Muscle layer of colon (tissue), 2 donors: Measurements from ENCODE around the gene FAM83D.

ENCODE experiments used
- H3K27ac ChIP-seq: one replicate; pipeline ENCODE4 v1.7.0; 2013; ENCODE audit warnings: low read depth, mild to moderate bottlenecking, low read length, moderate library complexity
- H3K27me3 ChIP-seq, 2 donors: one replicate each; pipeline ENCODE4 v1.7.0; 2013; ENCODE audit warnings: low read length in 2 of 2, mild to moderate bottlenecking in 2 of 2; ENCODE audit not compliant: insufficient read depth in 2 of 2, control insufficient read depth in 1 of 2
- H3K36me3 ChIP-seq: one replicate; pipeline ENCODE4 v1.7.0; 2013; ENCODE audit warnings: mild to moderate bottlenecking, low read length; ENCODE audit not compliant: insufficient read depth
- H3K4me1 ChIP-seq: one replicate; pipeline ENCODE4 v1.7.0; 2013; ENCODE audit warnings: mild to moderate bottlenecking, low read length; ENCODE audit not compliant: insufficient read depth
- H3K4me3 ChIP-seq, 2 donors: one replicate each; pipeline ENCODE4 v1.7.0; 2013; ENCODE audit warnings: low read length in 2 of 2, low read depth in 1 of 2, mild to moderate bottlenecking in 1 of 2, moderate library complexity in 1 of 2
- H3K9ac ChIP-seq: one replicate; pipeline ENCODE4 v1.7.0; 2013; ENCODE audit warnings: low read length
- H3K9me3 ChIP-seq: one replicate; pipeline ENCODE4 v1.7.0; 2013; ENCODE audit warnings: mild to moderate bottlenecking, low read length
- donor health status: abdominal sarcoma.
- donor health status: Adenocarcinoma of cecum.

Gene FAM83D

DNA sequence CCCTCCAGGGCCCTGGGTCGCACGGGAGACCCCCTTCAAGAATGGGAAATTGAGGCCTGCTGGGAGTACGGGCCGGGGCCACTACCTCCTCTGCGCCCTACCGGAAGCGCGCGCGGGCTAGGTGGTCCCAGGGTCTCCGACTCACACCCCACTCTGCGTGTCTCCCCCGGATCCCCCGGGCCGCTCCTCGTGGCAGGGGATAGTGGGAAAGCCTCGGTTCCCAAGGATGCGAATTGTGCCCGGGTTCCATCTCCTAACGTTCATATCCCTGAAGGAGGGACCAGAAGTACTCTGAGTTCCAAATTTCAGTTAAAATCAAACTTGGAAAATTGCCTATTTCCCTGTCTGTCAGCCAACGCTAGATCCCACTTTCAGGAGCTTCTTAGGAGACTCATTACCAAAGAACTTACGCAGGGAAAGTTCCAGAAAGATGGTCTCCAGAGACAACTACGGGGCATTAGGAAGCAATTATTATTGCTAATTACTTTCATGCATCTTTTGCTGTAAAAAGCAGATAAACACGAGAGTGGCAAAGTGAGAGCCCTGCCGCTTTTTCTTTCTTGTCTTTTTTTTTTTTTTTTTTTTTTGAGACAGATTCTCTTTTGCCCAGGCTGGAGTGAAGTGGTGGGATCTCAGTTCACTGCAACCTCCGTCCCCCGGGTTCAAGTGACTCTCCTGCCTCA, 858 bp downstream of the FAM83D start:
- Histone ChIP-seq H3K27me3 (no peaks in the 10 kb centered on the region), H3K4me3 (peak overlapping the region; percentile 77 to 93), H3K27ac (peak overlapping the region; percentile 55), H3K4me1 (peaks cover 13% of the 10 kb centered on the region), H3K9ac (peak overlapping the region; percentile 39), H3K9me3 (no peaks in the 10 kb centered on the region), H3K36me3 (no peaks in the 10 kb centered on the region)

GRCh38 chr20:38927902-38928578, 1.8 kb downstream of the FAM83D start:
- H3K27ac ChIP-seq, result peak overlapping the region; percentile 20
- H3K4me1 ChIP-seq, result peaks cover 21% of the 10 kb centered on the region
- H3K9me3 ChIP-seq, result no peaks in the 10 kb centered on the region
- peak overlapping the region; percentile 13 for H3K9ac ChIP-seq
- peak overlapping the region; percentile 25 to 35 for H3K4me3 ChIP-seq
- no peaks in the 10 kb centered on the region for H3K36me3 ChIP-seq
- no peaks in the 10 kb centered on the region for H3K27me3 ChIP-seq

- Histone ChIP-seq H3K36me3 (no peaks in the 10 kb centered on the region), H3K27me3 (no peaks in the 10 kb centered on the region), H3K27ac (peak overlapping the region; percentile 5), H3K9ac (no peak overlapping the region), H3K9me3 (no peaks in the 10 kb centered on the region), H3K4me3 (no peak overlapping the region), H3K4me1 (peaks cover 21% of the 10 kb centered on the region)
Measured at GRCh38 chr20:38930242-38930569, 4.0 kb downstream of the FAM83D start.

DNA sequence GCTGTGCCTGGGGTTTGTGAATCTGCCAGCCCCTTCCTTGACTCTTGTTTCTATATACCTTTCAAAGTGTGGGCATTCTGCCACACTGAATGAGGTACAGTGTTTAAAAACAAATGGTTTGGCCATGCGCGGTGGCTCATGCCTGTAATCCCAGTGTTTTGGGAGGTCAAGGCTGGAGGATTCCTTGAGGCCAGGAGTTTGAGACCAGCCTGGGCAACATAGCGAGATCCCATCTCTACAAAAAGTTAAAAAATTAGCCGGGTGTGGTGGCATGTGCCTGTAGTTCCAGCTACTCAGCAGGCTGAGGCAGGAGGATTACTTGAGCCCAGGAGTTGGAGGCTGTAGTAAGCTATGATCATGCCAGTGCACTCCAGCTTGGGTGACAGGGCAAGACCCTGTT, 5.8 kb downstream of the FAM83D start:
- no peaks in the 10 kb centered on the region for H3K9me3 ChIP-seq
- peaks cover 21% of the 10 kb centered on the region for H3K4me1 ChIP-seq
- H3K27me3 ChIP-seq, result no peaks in the 10 kb centered on the region
- no peak overlapping the region for H3K27ac ChIP-seq
- no peak overlapping the region for H3K4me3 ChIP-seq
- H3K9ac ChIP-seq, result no peak overlapping the region
- no peaks in the 10 kb centered on the region for H3K36me3 ChIP-seq

- no peak overlapping the region for H3K4me3 ChIP-seq
- no peaks in the 10 kb centered on the region for H3K9me3 ChIP-seq
- H3K27me3 ChIP-seq, result no peaks in the 10 kb centered on the region
- no peaks in the 10 kb centered on the region for H3K36me3 ChIP-seq
- peaks cover 21% of the 10 kb centered on the region for H3K4me1 ChIP-seq
- no peak overlapping the region for H3K9ac ChIP-seq
- no peak overlapping the region for H3K27ac ChIP-seq
Measured at GRCh38 chr20:38932457-38933120, 6.4 kb downstream of the FAM83D start.

DNA sequence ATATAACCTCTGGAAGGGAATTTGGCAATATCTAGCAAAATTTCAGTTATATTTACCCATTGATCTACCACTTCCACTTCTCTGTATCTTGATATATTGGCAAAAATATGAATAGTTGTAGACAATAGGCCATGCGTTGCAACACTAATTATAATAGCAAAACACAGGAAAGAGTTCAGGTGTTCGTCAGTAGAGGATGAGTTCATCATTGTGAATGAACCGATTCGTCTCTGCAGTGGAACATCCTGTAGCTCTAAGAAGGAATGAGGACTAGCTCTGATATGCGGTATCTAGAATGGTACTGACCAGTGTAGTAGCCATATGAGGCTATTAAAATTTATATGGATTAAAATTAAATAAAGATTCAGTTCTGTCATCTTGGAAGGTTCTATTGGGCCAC, 8.3 kb downstream of the FAM83D start:
- Histone ChIP-seq H3K4me3 (no peak overlapping the region), H3K4me1 (peaks cover 17% of the 10 kb centered on the region), H3K9me3 (no peaks in the 10 kb centered on the region), H3K27ac (no peak overlapping the region), H3K9ac (no peak overlapping the region), H3K36me3 (no peaks in the 10 kb centered on the region), H3K27me3 (no peaks in the 10 kb centered on the region)

GRCh38 chr20:38935285-38935684, 9.1 kb downstream of the FAM83D start:
- no peak overlapping the region for H3K27ac ChIP-seq

DNA sequence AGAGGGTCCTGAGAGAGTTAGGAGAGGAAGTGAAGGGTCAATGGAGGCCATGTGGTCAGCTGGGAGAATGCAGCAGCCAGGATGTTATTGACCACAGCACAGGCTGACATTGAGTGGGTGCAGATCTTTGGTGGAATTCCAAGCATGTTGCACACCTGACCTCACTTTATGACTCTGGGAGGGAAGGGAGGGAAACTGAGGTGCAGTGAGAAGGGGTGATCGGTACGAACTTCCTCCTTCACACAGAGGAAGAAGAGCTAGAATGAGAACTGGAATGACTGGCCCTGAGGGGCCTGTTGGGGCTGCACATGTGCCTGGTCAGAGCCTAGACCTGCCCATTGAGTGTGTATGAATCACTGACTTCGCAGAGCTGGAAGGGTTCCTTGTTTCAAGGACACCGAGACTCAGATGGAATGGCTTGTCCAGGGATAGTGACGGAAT, 9.8 kb downstream of the FAM83D start:
- no peak overlapping the region for H3K9ac ChIP-seq
- no peaks in the 10 kb centered on the region for H3K36me3 ChIP-seq
- H3K27ac ChIP-seq, result no peak overlapping the region
- no peak overlapping the region for H3K4me3 ChIP-seq
- no peaks in the 10 kb centered on the region for H3K27me3 ChIP-seq
- no peaks in the 10 kb centered on the region for H3K9me3 ChIP-seq
- H3K4me1 ChIP-seq, result peaks cover 17% of the 10 kb centered on the region

More at GRCh38 chr20:38935285-38935684, 9.1 kb downstream of the FAM83D start:
- Histone ChIP-seq H3K9ac (no peak overlapping the region), H3K4me3 (no peak overlapping the region), H3K36me3 (no peaks in the 10 kb centered on the region), H3K27me3 (no peaks in the 10 kb centered on the region), H3K9me3 (no peaks in the 10 kb centered on the region), H3K4me1 (peaks cover 17% of the 10 kb centered on the region)

- Histone ChIP-seq H3K36me3 (no peaks in the 10 kb centered on the region), H3K4me1 (peaks cover 9% of the 10 kb centered on the region)
Measured at GRCh38 chr20:38937000-38937399, 10.8 kb downstream of the FAM83D start.

GRCh38 chr20:38937978-38938473, 11.8 kb downstream of the FAM83D start:
- Histone ChIP-seq H3K4me3 (no peak overlapping the region), H3K4me1 (peaks cover under 1% of the 10 kb centered on the region), H3K9ac (no peak overlapping the region), H3K27me3 (no peaks in the 10 kb centered on the region), H3K9me3 (no peaks in the 10 kb centered on the region), H3K36me3 (no peaks in the 10 kb centered on the region), H3K27ac (no peak overlapping the region)

More at GRCh38 chr20:38937000-38937399, 10.8 kb downstream of the FAM83D start:
- Histone ChIP-seq H3K9ac (no peak overlapping the region), H3K27ac (no peak overlapping the region), H3K27me3 (no peaks in the 10 kb centered on the region), H3K4me3 (no peak overlapping the region), H3K9me3 (no peaks in the 10 kb centered on the region)

GRCh38 chr20:38939686-38940085, 13.5 kb downstream of the FAM83D start:
- Histone ChIP-seq H3K4me3 (no peak overlapping the region), H3K27me3 (no peaks in the 10 kb centered on the region), H3K4me1 (no peaks in the 10 kb centered on the region), H3K27ac (no peak overlapping the region), H3K36me3 (peaks cover 4% of the 10 kb centered on the region), H3K9me3 (no peaks in the 10 kb centered on the region), H3K9ac (no peak overlapping the region)
